H9 (cell line): ENCODE data around the gene TOM1L2. TPM values are rescaled to one million over a fixed set of nuclear protein-coding genes. Genes with fewer than 3 reads are reported as not detected.

Experiments
- DNase-seq: peaks from one replicate; pipeline ENCODE4 v3.0.0-alpha.2; 2017
- H2AFZ ChIP-seq: one replicate; pipeline ENCODE4 v1.6.1; 2013; ENCODE audit warnings: mild to moderate bottlenecking, low read length, control low read depth, moderate library complexity
- H2AK5ac ChIP-seq: 2 replicates; pipeline ENCODE4 v1.6.1; 2013; ENCODE audit warnings: low read length, control low read depth, mixed read lengths; ENCODE audit not compliant: insufficient read length
- H2BK120ac ChIP-seq: one replicate; pipeline ENCODE4 v1.6.1; 2013; ENCODE audit warnings: low read depth, mild to moderate bottlenecking, low read length, control low read depth, inconsistent platforms; ENCODE audit not compliant: poor library complexity, severe bottlenecking
- H2BK12ac ChIP-seq: 2 replicates; pipeline ENCODE4 v1.6.1; 2013; ENCODE audit warnings: low read length, control low read depth, mixed read lengths, low read depth; ENCODE audit not compliant: insufficient read length
- H2BK15ac ChIP-seq: 2 replicates; pipeline ENCODE4 v1.6.1; 2013; ENCODE audit warnings: low read depth, low read length, control low read depth
- H2BK20ac ChIP-seq: one replicate; pipeline ENCODE4 v1.6.1; 2013; ENCODE audit warnings: low read depth, mild to moderate bottlenecking, low read length, control low read depth, inconsistent platforms; ENCODE audit not compliant: poor library complexity, severe bottlenecking
- H2BK5ac ChIP-seq: 2 replicates; pipeline ENCODE4 v1.6.1; 2013; ENCODE audit warnings: low read length, control low read depth, mixed read lengths; ENCODE audit not compliant: insufficient read length
- H3K14ac ChIP-seq: 2 replicates; pipeline ENCODE4 v1.6.1; 2013; ENCODE audit warnings: low read length, control low read depth; ENCODE audit not compliant: insufficient read depth
- H3K18ac ChIP-seq: 2 replicates; pipeline ENCODE4 v1.6.1; 2013; ENCODE audit warnings: low read depth, mild to moderate bottlenecking, mixed read lengths, low read length, control low read depth; ENCODE audit not compliant: insufficient read length
- H3K23ac ChIP-seq: 2 replicates; pipeline ENCODE4 v1.6.1; 2013; ENCODE audit warnings: low read length, control low read depth, mixed read lengths, low read depth; ENCODE audit not compliant: insufficient read length
- H3K23me2 ChIP-seq: 2 replicates; pipeline ENCODE4 v1.6.1; 2013; ENCODE audit warnings: low read depth, mild to moderate bottlenecking, mixed read lengths, low read length, control low read depth; ENCODE audit not compliant: insufficient read length, poor library complexity, severe bottlenecking
- H3K27ac ChIP-seq: 2 replicates; pipeline ENCODE4 v1.5.1; 2013; ENCODE audit warnings: low read length, control low read depth, mixed read lengths, low read depth; ENCODE audit not compliant: insufficient read length
- H3K27me3 ChIP-seq: 2 replicates; pipeline ENCODE4 v1.6.1; 2013; ENCODE audit warnings: low read length, control low read depth, inconsistent platforms; ENCODE audit not compliant: insufficient read depth
- H3K4ac ChIP-seq: 2 replicates; pipeline ENCODE4 v1.6.1; 2013; ENCODE audit warnings: low read depth, mild to moderate bottlenecking, control low read depth, inconsistent platforms, low read length, moderate library complexity
- H3K4me1 ChIP-seq: 2 replicates; pipeline ENCODE4 v1.6.1; 2013; ENCODE audit warnings: low read length, control low read depth, inconsistent platforms; ENCODE audit not compliant: insufficient read depth
- H3K4me2 ChIP-seq: 2 replicates; pipeline ENCODE4 v1.6.1; 2013; ENCODE audit warnings: low read length, control low read depth, mixed read lengths; ENCODE audit not compliant: insufficient read length, insufficient read depth
- H3K56ac ChIP-seq: 2 replicates; pipeline ENCODE4 v1.6.1; 2013; ENCODE audit warnings: low read depth, mild to moderate bottlenecking, mixed read lengths, low read length, control low read depth; ENCODE audit not compliant: insufficient read length
- H3K79me1 ChIP-seq: 2 replicates; pipeline ENCODE4 v1.6.1; 2013; ENCODE audit warnings: low read depth, mild to moderate bottlenecking, moderate library complexity, low read length, control low read depth, inconsistent platforms; ENCODE audit not compliant: insufficient read depth, poor library complexity, severe bottlenecking
- H3K79me2 ChIP-seq: 2 replicates; pipeline ENCODE4 v1.6.1; 2013; ENCODE audit warnings: low read length, control low read depth, inconsistent platforms; ENCODE audit not compliant: insufficient read depth
- H3K9ac ChIP-seq: 2 replicates; pipeline ENCODE4 v1.6.1; 2013; ENCODE audit warnings: low read length, control low read depth, mixed read lengths; ENCODE audit not compliant: insufficient read length; ENCODE audit errors: extremely low read depth
- H3K9me3 ChIP-seq: one replicate; pipeline ENCODE4 v1.6.1; 2013; ENCODE audit warnings: low read depth, low read length, inconsistent platforms; ENCODE audit not compliant: control insufficient read depth
- H3T11ph ChIP-seq: one replicate; pipeline ENCODE4 v1.6.1; 2013; ENCODE audit warnings: mild to moderate bottlenecking, low read length, control low read depth, inconsistent platforms
- H4K20me1 ChIP-seq: one replicate; pipeline ENCODE4 v1.6.1; 2013; ENCODE audit not compliant: control insufficient read depth, insufficient read length, insufficient read depth
- H4K5ac ChIP-seq: 2 replicates; pipeline ENCODE4 v1.6.1; 2013; ENCODE audit warnings: low read depth, mild to moderate bottlenecking, mixed read lengths, low read length, control low read depth; ENCODE audit not compliant: insufficient read length
- H4K8ac ChIP-seq: replicated peaks from 2 replicates; pipeline ENCODE4 v1.6.1; 2013; ENCODE audit warnings: low read length, control low read depth, mixed read lengths, low read depth; ENCODE audit not compliant: insufficient read length
- H4K91ac ChIP-seq: 2 replicates; pipeline ENCODE4 v1.6.1; 2013; ENCODE audit warnings: low read depth, mild to moderate bottlenecking, moderate library complexity, mixed read lengths, low read length, control low read depth; ENCODE audit not compliant: insufficient read length
- H3K27ac Mint-ChIP-seq, 3 experiments: 2 replicates in 2 of 3; 3 replicates in 1 of 3; pipeline ENCODE4 v1.8.0; 2020 to 2021; ENCODE audit warnings: mixed read lengths in 3 of 3, mild to moderate bottlenecking in 1 of 3, moderate library complexity in 1 of 3
- H3K27me3 Mint-ChIP-seq: 2 replicates; pipeline ENCODE4 v1.8.0; 2021; ENCODE audit warnings: low read depth, mild to moderate bottlenecking, moderate library complexity, mixed read lengths
- H3K36me3 Mint-ChIP-seq, 3 experiments: 2 replicates in 2 of 3; 3 replicates in 1 of 3; pipeline ENCODE4 v1.8.0; 2020 to 2021; ENCODE audit warnings: low read depth in 3 of 3, mixed read lengths in 3 of 3; ENCODE audit not compliant: insufficient read depth in 1 of 3
- H3K4me1 Mint-ChIP-seq, 2 experiments: 2 replicates each; pipeline ENCODE4 v1.8.0; 2020; ENCODE audit warnings: mixed read lengths in 2 of 2
- H3K4me3 Mint-ChIP-seq, 2 experiments: 2 replicates in 1 of 2; 3 replicates in 1 of 2; pipeline ENCODE4 v1.8.0; 2020 to 2021; ENCODE audit warnings: mild to moderate bottlenecking in 2 of 2, mixed read lengths in 2 of 2, moderate library complexity in 1 of 2
- H3K9me3 Mint-ChIP-seq, 2 experiments: 2 replicates in 1 of 2; 3 replicates in 1 of 2; pipeline ENCODE4 v1.8.0; 2020; ENCODE audit warnings: mild to moderate bottlenecking in 2 of 2, mixed read lengths in 2 of 2, moderate library complexity in 1 of 2
- WGBS: extraction: QIAGEN DNeasy Blood & Tissue Kit; methylation state at CpG from one replicate; pipeline ENCODE4 v1.1.7; 2013; ENCODE audit warnings: missing lambda C conversion rate, low lambda C conversion rate, mixed read lengths; ENCODE audit not compliant: insufficient read length; ENCODE audit errors: extremely low coverage; 5-methylcytosine and 5-hydroxymethylcytosine counted together
- total RNA-seq: library from RNA; stranded (reverse); gene quantifications from 2 replicates; pipeline ENCODE4 v1.2.1, GENCODE V29; 2021
- TF ChIP-seq, protein P1 (sequence below): fragments of 200-600 bp; sonication (generic); conservative IDR thresholded peaks from 3 replicates; pipeline ENCODE4 v1.8.0; 2021; ENCODE audit warnings: antibody characterized with exemption, mild to moderate bottlenecking

TOM1L2 gene
- total RNA-seq, 1 experiment from 2014 or later = 4.6 TPM

DNA sequence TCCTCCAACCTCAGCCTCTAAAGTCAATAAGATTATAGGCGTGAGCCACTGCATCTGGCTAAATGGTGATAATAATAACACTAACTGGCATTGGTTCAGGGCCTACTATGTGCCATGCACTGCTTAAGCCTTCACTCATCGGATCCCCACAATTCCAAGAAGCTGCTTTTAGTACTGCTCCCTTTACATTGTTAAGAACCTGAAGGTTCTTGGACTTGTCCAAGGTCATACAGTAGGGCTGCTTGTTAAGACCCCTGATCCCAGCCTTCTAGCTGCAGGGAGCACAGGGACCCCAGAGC, 142.0 kb downstream of the TOM1L2 start:
- Histone ChIP-seq H4K20me1 (no peaks in the 10 kb centered on the region), H3K4me1 (peaks cover 3% of the 10 kb centered on the region; the same call in 1 of the 2 replicates)
- no peak for DNase-seq

More for the DNA sequence above, 142.0 kb downstream of the TOM1L2 start:
- H3K4me3 Mint-ChIP-seq = no peak overlapping the region
- Histone ChIP-seq H3K23ac (no peak overlapping the region), H2BK12ac (no peak overlapping the region), H3K79me1 (peaks cover 9% of the 10 kb centered on the region), H2BK20ac (no peak overlapping the region), H3K9me3 (no peaks in the 10 kb centered on the region), H4K5ac (no peak overlapping the region), H3K9ac (no peak overlapping the region), H4K8ac (no peak overlapping the region), H3T11ph (no peak overlapping the region), H3K4me2 (no peak overlapping the region), H3K56ac (no peak overlapping the region), H3K27me3 (no peaks in the 10 kb centered on the region), H3K18ac (no peak overlapping the region), H2BK5ac (no peak overlapping the region), H3K23me2 (no peaks in the 10 kb centered on the region), H3K14ac (no peak overlapping the region), H2AFZ (no peak overlapping the region), H3K79me2 (peaks cover 16% of the 10 kb centered on the region; the same call in 1 of the 2 replicates), H2AK5ac (no peak overlapping the region), H4K91ac (no peak overlapping the region), H2BK15ac (no peak overlapping the region), H3K27ac (no peak overlapping the region), H2BK120ac (no peak overlapping the region), H3K4ac (no peak overlapping the region)
- peaks cover 43 to 62% of the 10 kb centered on the region in 2 experiments for H3K4me1 Mint-ChIP-seq
- no peak overlapping the region for H3K27ac Mint-ChIP-seq
- H3K9me3 Mint-ChIP-seq = no peaks in the 10 kb centered on the region
- H3K36me3 Mint-ChIP-seq = peaks cover 10 to 58% (median 37%) of the 10 kb centered on the region in 3 experiments; a peak in 6 of 7 replicates
- H3K27me3 Mint-ChIP-seq = no peaks in the 10 kb centered on the region
- TF ChIP-seq, protein P1, sequence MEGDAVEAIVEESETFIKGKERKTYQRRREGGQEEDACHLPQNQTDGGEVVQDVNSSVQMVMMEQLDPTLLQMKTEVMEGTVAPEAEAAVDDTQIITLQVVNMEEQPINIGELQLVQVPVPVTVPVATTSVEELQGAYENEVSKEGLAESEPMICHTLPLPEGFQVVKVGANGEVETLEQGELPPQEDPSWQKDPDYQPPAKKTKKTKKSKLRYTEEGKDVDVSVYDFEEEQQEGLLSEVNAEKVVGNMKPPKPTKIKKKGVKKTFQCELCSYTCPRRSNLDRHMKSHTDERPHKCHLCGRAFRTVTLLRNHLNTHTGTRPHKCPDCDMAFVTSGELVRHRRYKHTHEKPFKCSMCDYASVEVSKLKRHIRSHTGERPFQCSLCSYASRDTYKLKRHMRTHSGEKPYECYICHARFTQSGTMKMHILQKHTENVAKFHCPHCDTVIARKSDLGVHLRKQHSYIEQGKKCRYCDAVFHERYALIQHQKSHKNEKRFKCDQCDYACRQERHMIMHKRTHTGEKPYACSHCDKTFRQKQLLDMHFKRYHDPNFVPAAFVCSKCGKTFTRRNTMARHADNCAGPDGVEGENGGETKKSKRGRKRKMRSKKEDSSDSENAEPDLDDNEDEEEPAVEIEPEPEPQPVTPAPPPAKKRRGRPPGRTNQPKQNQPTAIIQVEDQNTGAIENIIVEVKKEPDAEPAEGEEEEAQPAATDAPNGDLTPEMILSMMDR = no peak
- WGBS = no CpG with 5 or more reads among the region's 2 CpGs
